Glomerular visceral epithelial cell (primary cell): ENCODE results near the gene CHRNB1.

Source experiments
- DNase-seq: peaks from one replicate; pipeline ENCODE4 v3.0.0-alpha.2; 2016; ENCODE audit errors: extremely low spot score

CHRNB1 gene

DNA sequence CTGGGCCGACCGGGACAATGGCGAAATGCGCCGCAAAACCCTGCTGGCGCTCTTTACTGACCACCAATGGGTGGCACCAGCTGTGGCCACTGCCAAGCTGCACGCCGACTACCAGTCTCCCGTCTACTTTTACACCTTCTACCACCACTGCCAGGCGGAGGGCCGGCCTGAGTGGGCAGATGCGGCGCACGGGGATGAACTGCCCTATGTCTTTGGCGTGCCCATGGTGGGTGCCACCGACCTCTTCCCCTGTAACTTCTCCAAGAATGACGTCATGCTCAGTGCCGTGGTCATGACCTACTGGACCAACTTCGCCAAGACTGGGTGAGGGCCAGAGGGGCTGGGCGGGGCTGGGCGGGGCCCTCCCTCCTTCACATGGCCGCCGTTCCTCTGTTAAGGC is 29.1 kb upstream of the CHRNB1 start:
- DNase-seq, result no peak

DNA sequence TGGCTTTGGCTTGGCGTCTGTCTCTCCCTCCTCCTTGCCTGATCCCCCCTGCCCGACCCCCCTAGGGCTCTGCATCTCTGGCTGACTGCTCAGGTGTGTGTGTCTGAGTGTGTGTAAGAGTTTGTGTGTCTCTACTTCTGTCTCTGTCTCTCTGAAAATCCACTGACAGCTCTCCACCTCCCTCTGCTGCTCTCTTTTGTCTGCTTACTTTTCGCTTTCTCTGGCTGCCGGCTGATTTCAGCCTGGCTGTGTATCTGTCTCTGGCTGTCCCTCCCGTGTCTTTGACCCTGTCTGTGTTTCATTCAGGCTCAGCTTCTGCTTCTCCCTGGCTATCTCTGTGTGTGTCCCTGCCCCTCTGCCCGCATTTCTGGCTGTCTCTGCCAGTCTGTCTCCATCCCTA is 28.5 kb upstream of the CHRNB1 start:
- DNase-seq, result no peak

DNA sequence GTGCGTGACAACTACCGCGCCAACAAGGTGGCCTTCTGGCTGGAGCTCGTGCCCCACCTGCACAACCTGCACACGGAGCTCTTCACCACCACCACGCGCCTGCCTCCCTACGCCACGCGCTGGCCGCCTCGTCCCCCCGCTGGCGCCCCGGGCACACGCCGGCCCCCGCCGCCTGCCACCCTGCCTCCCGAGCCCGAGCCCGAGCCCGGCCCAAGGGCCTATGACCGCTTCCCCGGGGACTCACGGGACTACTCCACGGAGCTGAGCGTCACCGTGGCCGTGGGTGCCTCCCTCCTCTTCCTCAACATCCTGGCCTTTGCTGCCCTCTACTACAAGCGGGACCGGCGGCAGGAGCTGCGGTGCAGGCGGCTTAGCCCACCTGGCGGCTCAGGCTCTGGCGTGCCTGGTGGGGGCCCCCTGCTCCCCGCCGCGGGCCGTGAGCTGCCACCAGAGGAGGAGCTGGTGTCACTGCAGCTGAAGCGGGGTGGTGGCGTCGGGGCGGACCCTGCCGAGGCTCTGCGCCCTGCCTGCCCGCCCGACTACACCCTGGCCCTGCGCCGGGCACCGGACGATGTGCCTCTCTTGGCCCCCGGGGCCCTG is 27.7 kb upstream of the CHRNB1 start:
- no peak for DNase-seq

DNA sequence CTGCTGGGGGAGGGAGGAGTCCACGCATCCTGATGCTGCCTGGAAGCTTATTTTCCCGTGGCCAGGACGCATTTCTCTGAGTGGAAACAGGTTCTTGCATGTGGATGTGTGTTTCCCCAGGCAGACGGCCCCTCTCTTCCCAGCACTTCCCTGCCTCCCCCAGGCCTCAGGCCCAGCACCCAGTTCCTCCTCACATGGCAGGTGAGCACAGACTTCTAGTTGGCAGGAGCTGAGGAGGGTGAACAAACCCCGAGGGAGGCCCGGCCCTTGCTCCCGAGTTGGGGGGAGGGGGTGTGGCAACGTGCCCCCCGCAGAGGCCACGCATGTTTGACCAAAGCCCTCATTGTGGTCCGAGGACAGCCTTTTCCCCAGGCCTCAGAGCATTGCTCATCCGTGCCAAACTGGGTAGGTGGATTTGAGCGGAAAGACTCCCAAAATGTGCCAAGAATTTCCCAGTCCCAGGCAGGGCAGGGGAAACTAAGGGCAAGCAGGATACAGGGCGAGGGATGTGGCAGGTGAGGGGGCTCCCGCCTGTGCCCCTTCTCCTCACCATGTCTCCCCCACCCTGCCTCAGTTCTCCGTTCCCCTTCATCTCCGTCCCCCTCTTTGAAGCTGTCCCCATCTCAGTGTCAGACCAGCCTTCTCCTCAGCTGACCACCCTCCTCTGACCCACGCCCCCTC is 26.2 kb upstream of the CHRNB1 start:
- no peak for DNase-seq

DNA sequence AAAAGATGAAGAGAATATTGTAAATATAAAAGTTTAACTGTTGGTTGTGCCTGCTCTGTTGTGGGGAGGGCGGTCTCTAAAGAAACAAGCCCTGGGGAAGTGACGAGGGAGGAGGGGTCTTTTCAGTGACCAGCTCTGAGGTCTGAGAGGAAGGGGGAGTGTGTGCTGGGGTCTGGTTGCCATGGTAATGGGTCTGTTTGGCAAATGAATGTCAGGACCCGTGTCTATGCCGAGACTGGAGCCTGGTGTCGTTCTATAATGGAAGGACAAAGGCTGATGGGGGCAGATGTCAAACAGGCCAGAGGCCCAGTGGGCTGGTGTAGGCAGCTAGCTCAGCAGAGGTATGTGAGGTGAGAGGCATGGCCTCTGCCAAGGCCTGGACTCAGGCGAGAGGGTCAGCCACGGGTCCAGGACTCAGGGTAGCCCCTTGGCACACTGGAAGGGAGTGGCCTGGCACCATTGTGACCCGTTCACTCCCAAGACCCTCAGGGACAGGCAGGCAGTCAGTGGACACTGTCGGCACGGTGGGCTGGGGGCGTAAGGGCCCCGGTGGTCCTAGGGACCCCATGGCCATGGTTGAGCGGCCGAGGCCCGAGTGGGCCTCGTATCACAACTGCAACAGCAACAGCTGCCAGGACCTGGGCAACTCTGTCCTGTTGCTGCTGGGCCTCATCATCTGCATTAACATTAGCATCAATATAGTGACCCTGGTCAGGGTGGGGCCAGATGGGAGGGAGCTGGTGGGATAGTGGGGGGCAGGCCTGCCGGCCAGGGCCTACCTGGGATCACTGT is 24.8 kb upstream of the CHRNB1 start, which contains the start of gene SPEM1:
Gene SPEM1, plus strand, starts transcription at position 506 of the 792 bp plus-strand sequence. Its CDS starts 61 bp downstream, at position 567.
- no peak for DNase-seq

DNA sequence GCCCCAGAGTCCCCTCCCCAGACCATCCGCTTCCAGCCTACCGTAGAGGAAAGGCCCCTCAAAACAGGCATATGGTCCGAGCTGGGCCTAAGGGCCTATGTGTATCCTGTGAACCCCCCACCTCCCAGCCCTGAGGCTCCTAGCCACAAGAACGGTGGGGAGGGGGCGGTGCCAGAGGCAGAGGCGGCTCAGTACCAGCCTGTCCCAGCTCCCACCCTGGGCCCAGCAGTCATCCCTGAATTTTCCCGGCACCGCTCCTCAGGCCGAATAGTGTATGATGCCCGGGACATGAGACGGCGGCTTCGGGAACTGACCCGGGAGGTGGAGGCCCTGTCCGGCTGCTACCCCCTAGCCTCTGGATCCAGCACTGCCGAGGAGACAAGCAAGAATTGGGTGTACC is 23.7 kb upstream of the CHRNB1 start:
- DNase-seq, result no peak

DNA sequence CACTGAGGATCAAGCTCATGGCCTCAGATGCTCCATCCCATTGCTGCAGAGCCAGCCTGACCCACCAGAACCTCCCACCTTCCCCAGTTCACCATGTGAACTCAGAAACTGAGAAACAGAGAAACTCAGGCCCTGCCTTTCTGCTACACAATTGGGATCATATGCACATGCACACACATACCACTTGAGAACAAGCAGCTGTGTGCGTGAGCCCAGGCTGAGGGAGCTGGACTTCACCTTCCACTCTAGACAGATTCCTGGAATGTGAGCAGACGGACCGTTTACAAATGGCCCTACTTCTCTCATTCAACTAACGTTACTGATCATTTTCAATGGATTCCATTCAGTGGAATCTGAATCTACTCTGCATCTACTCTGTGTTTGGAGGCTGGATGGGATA is 21.2 kb upstream of the CHRNB1 start:
- DNase-seq, result no peak

DNA sequence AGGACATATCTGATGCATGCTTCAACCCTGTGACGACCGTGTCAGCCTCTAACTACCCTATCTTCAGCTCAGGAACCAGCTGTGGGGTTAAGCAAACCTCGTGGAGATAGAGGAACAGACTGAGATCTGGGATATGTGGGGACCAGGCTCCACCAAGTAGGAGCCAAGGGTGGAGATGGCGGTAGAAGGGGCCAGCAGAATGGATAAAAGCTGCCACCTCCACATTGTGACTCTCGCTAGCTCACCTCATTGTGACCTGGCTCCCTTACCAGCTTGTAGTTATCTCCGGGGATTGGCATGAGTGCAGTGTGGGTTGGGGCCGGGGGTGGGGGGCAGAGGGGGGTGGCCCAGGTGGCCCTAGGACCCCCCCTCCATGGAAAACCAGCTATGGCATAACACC is 19.5 kb upstream of the CHRNB1 start, which contains the start of gene SPEM2:
Gene SPEM2, plus strand, starts transcription at position 301 of the 400 bp plus-strand sequence. Its CDS starts 73 bp downstream, at position 374.
- DNase-seq, result no peak

DNA sequence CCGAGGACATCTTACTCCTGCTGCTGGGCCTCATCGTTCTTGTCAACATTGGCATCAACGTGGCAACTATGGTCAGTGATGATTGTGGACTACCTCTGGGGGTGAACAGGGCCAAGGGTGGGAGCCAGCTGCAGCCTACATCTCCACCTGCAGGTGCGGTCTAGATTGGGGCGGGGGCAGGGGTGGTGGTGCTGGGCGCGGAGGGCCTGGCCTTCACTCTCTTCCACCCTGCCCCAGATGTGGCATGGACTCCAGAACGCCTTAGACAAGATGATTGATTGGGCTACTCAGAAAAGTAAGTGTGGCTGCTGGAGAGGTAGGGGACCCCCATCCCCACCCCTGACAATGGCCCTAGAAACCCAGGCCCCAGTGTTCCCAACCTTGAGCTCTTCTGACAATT is 19.1 kb upstream of the CHRNB1 start:
- DNase-seq, result no peak

DNA sequence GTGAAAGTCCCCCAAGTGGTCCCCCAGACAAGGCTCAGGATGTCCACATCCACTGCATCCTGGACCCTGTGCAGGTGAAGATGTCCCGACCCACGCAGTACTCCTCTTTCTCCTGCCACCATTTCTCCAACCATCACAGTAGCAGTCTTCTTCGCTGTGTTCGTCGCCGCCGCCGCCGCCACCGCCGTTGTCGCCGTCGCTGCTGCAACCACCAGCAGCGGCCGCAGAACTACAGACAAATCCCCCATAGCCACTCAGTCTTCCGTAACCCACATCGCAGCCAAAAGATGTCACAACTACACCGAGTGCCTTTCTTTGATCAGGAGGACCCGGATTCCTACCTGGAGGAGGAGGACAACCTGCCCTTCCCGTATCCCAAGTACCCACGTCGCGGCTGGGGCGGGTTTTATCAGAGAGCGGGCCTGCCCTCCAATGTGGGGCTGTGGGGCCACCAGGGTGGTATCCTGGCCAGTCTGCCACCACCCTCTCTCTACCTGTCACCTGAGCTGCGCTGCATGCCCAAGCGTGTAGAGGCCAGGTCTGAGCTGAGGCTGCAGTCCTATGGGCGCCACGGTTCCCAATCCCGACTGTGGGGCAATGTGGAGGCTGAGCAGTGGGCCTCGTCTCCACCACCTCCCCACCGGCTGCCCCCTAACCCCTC is 18.5 kb upstream of the CHRNB1 start:
- no peak for DNase-seq

DNA sequence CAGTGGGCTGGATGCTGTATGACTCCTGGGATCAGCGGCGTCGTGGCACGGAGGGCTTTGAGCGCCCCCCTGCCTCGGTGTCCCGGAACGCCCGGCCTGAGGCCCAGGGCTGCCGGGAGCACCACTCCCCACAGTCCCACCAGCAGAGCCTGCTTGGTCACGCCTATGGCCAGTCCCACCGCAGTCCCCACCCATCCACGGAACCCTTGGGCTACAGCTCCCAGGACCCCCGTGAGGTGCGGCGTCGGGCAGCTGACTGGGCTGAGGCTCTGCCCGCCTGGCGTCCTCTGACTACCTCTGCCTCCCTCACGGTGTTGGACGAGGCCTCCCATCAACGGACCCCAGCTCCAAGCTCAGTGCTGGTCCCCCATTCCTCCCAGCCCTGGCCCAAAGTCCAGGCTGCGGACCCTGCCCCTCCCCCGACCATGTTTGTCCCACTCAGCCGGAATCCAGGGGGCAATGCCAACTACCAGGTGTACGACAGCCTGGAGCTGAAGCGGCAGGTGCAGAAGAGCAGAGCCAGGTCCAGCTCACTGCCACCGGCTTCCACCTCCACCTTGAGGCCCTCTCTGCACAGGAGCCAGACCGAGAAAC is 17.9 kb upstream of the CHRNB1 start:
- DNase-seq, result no peak

DNA sequence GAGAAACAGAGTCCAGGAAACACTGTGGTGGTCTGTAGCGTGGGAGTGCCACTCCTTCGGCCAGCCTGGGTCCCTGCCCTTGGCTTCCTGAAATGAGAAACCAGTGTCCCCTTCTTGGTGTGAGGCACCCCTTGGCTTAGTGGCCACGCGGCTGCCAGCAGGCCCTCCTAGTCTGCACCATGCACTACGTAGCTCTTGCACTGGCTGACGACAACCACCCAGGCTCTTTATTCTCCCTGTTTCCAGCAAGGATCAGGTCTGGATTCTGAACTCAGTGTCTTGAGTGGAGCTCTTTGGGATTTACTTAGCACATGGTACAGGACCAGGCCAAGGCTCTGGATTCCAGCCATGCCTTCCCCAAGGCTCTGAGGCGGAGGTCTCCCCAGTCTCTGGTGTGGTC is 17.3 kb upstream of the CHRNB1 start:
- DNase-seq, result no peak

DNA sequence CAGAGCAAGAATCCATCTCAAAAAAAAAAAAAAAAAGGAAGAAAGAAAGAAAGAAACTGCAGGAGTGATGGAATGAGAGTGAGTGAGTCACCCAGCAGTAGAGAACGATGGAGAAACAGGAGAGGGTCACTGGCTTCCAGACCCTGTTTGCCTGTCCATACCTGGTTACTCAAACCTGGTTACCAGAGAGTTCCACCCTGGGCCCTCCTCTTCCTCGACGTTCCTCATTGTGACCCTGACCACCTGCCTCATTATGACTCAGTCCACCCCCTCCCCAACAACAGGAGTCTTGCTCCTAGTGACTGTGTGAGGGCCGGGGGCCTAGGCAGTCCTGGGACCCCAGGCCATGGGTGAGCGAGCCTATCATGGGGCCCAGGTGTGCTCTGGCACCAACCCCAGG is 16.3 kb upstream of the CHRNB1 start, which contains the start of gene SPEM3:
Gene SPEM3, plus strand, starts transcription at position 301 of the 400 bp plus-strand sequence. Its CDS starts 46 bp downstream, at position 347.
- DNase-seq, result no peak

DNA sequence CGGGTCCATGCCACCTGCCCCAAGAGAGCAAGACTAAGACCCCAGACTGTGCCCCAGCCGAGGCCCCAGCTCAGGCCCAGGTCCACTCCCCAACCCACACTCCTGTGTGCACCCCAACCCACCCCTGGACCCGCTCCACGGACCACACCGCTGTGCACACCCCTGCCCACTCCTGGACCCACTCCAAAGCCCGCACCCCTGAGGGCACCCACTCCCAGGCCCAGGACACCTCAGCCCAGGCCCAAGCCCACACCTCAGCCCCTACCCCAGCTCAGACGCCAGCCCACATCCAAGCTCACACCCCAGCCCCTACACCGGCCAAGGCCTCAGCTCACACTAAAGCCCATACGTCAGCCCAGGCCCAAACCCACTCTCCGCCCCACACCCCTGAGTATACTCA is 15.1 kb upstream of the CHRNB1 start:
- DNase-seq, result no peak

DNA sequence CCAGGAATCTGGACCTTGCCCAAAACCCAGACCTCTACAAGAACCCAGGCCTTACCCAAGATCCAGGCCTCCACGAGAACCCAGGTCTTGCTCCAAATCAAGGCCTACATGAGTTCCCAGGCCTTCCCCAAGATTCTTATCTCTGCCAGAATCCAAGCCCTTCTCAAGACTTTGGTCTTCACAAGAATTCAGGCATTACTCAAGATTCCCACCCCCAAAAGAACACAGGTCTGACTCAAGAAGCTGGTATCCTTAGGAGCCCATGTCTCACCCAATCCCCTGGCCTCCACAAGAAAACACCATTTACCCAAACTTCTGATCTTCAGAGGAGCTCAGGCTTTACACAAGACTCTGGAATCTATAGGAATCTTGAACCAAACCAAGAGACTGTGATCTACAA is 13.6 kb upstream of the CHRNB1 start:
- no peak for DNase-seq

DNA sequence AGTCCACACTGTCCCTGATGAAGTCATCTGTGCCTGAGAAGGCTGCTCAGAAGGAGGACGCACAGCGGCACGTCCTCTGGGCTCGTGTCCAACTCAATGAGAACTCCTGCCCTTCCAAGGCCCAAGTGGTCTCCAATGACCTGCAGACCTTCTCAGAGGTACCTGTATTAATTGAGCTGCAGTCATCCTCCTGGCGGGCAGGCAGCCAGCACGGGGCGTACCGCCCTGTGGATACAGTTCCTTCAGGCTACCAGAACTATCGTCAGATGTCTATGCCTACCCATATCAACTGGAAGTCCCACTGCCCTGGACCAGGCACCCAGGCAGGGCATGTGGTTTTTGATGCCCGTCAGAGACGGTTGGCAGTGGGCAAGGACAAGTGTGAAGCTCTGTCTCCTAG is 12.6 kb upstream of the CHRNB1 start:
- DNase-seq, result no peak

DNA sequence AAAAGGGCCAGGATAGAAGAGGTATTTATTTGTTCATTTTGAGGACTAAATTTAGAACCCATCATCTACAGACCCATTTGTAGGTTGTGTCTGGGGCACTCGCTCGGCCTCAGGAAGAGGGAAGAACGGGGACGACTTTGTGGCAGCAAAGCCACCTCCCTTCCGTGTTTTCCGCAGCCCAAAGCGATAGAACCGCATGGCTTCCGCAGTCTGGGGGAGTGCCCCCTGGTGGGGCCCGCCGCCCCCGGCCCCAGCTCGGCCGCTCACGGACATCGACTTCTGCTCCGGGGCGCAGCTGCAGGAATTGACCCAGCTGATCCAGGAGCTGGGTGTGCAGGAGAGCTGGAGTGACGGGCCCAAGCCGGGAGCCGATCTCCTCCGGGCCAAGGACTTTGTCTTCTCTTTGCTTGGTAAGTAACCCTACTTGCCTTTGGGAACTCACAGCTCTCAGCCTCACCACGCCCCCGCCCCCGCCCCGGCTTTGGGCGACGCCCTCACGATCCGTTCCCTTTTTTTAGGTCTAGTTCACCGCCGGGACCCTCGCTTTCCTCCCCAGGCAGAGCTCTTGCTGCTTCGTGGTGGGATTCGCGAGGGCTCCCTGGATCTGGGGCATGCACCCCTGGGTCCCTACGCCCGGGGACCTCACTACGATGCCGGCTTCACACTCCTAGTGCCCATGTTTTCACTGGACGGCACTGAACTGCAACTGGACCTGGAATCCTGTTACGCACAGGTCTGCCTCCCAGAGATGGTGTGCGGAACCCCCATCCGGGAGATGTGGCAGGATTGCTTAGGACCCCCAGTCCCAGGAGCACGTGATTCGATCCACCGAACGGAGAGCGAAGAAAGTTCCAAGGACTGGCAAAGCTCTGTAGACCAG is 8.9 kb upstream of the CHRNB1 start:
- peak; percentile 60 for DNase-seq

DNA sequence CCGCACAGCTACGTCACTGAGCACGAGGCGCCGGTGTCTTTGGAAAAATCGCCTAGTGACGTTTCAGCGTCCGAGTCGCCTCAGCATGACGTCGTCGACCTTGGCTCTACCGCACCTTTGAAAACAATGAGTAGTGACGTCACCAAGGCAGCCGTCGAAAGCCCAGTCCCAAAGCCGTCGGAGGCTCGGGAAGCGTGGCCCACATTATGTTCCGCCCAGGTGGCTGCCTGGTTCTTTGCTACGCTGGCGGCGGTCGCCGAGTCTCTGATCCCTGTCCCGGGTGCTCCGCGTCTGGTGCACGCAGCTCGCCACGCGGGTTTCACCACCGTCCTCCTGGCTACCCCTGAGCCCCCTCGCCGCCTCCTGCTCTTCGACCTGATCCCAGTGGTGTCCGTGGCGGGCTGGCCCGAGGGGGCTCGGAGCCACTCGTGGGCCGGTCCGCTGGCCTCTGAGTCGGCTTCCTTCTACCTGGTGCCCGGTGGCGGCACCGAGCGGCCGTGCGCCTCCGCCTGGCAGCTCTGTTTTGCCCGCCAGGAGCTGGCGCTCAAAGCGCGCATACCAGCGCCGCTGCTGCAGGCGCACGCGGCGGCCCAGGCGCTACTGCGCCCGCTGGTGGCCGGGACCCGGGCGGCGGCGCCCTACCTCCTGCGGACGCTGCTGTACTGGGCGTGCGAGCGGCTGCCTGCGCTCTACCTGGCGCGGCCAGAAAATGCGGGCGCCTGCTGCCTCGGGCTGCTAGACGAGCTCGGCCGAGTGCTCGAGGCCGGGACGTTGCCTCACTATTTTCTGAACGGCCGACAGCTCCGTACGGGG is 8.1 kb upstream of the CHRNB1 start:
- DNase-seq, result peak; percentile 86

DNA sequence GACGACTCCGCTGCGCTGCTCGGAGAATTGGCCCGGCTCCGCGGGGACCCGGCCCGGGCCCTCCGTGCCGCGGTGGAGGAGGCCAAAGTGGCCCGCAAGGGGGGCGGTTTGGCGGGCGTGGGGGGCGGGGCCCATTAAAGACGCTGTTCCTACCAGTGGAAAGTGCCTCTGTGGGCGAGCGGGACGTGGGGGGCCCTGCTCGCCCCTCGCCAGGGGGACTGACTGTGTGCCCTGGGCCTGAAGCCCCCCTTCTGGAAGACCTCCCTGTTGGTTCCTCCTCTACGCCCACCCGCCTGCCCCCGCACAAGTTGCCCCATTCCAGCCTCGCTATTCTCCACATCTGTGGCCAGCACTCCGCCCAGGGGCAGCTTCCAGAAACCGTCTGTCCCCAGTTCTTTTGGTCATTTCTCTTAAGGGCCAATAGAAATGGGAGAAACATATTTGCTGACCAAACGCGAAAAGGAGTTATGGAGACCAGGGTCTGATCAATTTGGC is 7.4 kb upstream of the CHRNB1 start:
- DNase-seq, result no peak
